DOHH2 (cell line): Measurements from ENCODE around the gene MTHFR.

Experiments used
- CTCF ChIP-seq: fragments of 200-600 bp; sonication (generic); IDR thresholded peaks from one replicate; pipeline ENCODE4 v1.5.1; 2014; ENCODE audit warnings: antibody characterized with exemption, mild to moderate bottlenecking, low read depth, low read length; ENCODE audit not compliant: poor library complexity, severe bottlenecking
- EZH2phosphoT487 ChIP-seq: fragments of 200-600 bp; sonication (generic); IDR thresholded peaks from 2 replicates; pipeline ENCODE4 v1.6.1; 2017; ENCODE audit warnings: borderline replicate concordance, mild to moderate bottlenecking, antibody characterized with exemption, low read length, moderate library complexity, mixed read lengths

GRCh38 chr1:11850156-11850555 is 44.4 kb upstream of the MTHFR start:
- no peak for TF ChIP-seq CTCF
- TF ChIP-seq EZH2phosphoT487 = no peak
